Progenitor cell of endocrine pancreas (in vitro differentiated cells): ENCODE results near the gene ZNF618. TPM values are rescaled to one million over a fixed set of nuclear protein-coding genes. Genes with fewer than 3 reads are reported as not detected.

ENCODE experiments used
- DNase-seq: peaks from one replicate; pipeline ENCODE4 v3.0.0; 2021; ENCODE audit warnings: low spot score; ENCODE audit not compliant: unreplicated experiment
- H3K27ac Mint-ChIP-seq: 2 replicates; pipeline ENCODE4 v1.8.0; 2021; ENCODE audit warnings: mild to moderate bottlenecking, moderate library complexity, mixed read lengths
- H3K27me3 Mint-ChIP-seq: 2 replicates; pipeline ENCODE4 v1.8.0; 2021; ENCODE audit warnings: mixed read lengths
- H3K36me3 Mint-ChIP-seq: 2 replicates; pipeline ENCODE4 v1.8.0; 2022; ENCODE audit warnings: mixed read lengths; ENCODE audit not compliant: insufficient read depth
- H3K4me1 Mint-ChIP-seq: 2 replicates; pipeline ENCODE4 v1.8.0; 2021; ENCODE audit warnings: low read depth, mixed read lengths
- H3K4me3 Mint-ChIP-seq: 2 replicates; pipeline ENCODE4 v1.8.0; 2021; ENCODE audit warnings: low read depth, mild to moderate bottlenecking, moderate library complexity, mixed read lengths
- H3K9me3 Mint-ChIP-seq: 2 replicates; pipeline ENCODE4 v1.8.0; 2021; ENCODE audit warnings: low read depth, mixed read lengths
- total RNA-seq: library from RNA; stranded (reverse); gene quantifications from 2 replicates; pipeline ENCODE4 v1.2.1, GENCODE V29; 2021
- TF ChIP-seq, protein P1 (sequence below): fragments of 200-600 bp; sonication (generic); IDR thresholded peaks from one replicate; pipeline ENCODE4 v1.5.0; 2021; ENCODE audit warnings: antibody characterized with exemption, mild to moderate bottlenecking; ENCODE audit not compliant: unreplicated experiment

ZNF618 gene
- total RNA-seq, 1 donor from 2014 or later = 85.8 TPM

DNA sequence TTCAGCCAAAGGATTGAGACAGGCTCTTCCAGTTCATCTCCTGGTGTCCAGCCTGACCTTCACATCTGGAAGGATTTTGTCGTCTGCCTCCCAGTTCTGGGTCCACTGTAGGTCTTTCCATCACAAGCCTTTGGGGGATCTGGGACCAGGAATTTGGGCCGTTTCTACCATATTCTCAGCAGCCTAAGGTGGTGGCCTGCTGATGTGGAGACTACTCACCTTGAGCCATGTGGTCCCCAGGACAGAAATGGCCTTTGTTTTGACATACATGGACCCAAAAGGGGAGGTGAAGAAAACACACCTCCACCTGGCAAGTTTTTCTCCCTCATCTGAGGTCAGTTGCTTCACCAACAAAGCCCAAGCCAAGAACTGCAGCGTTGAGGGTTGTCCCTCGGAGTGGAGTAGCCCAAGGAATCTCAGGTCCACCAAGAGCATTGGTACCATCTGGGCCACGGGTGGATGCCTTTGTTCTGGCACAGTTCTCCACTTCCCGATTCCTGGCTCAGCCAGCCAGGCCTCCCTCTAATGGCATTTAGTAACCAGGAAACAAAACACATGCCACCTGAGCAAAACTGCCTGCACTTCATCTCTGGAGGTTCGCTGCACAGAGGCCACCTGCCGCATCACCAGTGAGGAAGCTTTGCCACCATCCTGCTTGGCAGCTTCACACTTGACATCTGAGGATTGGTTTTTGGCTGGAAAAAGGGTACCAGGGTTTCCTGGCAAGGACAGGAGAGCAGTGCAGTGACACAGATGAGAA lies 177.3 kb downstream of the ZNF618 start:
- no peak for DNase-seq
- no peak overlapping the region for H3K4me3 Mint-ChIP-seq
- peaks cover 47% of the 10 kb centered on the region for H3K36me3 Mint-ChIP-seq
- peaks cover 2% of the 10 kb centered on the region for H3K4me1 Mint-ChIP-seq
- TF ChIP-seq, protein P1, sequence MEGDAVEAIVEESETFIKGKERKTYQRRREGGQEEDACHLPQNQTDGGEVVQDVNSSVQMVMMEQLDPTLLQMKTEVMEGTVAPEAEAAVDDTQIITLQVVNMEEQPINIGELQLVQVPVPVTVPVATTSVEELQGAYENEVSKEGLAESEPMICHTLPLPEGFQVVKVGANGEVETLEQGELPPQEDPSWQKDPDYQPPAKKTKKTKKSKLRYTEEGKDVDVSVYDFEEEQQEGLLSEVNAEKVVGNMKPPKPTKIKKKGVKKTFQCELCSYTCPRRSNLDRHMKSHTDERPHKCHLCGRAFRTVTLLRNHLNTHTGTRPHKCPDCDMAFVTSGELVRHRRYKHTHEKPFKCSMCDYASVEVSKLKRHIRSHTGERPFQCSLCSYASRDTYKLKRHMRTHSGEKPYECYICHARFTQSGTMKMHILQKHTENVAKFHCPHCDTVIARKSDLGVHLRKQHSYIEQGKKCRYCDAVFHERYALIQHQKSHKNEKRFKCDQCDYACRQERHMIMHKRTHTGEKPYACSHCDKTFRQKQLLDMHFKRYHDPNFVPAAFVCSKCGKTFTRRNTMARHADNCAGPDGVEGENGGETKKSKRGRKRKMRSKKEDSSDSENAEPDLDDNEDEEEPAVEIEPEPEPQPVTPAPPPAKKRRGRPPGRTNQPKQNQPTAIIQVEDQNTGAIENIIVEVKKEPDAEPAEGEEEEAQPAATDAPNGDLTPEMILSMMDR = no peak
- no peaks in the 10 kb centered on the region for H3K9me3 Mint-ChIP-seq
- H3K27me3 Mint-ChIP-seq = no peaks in the 10 kb centered on the region
- no peak overlapping the region for H3K27ac Mint-ChIP-seq

- Mint-ChIP-seq H3K36me3 (peaks cover 42% of the 10 kb centered on the region), H3K27me3 (no peaks in the 10 kb centered on the region), H3K9me3 (no peaks in the 10 kb centered on the region), H3K4me3 (no peak overlapping the region), H3K4me1 (peaks cover 2% of the 10 kb centered on the region), H3K27ac (no peak overlapping the region)
- no peak for DNase-seq
- TF ChIP-seq, protein P1 = no peak
These were observed 178.1 kb downstream of the ZNF618 start for GRCh38 chr9:114054191-114054690.

DNA sequence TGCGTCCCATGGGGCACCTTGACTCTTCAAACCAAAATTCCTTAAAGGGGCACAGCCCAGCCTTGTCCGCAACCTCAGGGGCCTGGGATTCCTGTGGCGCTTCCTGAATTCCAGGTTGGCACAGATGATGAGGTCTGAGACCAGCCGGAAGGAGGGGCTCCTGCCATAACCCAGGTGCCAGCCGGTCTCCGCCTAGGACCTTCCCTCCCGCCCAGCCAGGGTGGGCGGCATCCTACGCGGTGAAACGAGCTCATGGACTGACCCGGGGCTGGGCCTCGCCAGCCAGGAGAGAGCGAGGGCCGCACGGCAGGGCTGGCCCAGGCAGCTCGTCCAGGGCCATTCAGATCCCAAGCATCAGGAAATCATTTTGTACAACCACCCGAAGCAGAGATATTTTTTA lies 179.0 kb downstream of the ZNF618 start:
- no peak for DNase-seq
- H3K9me3 Mint-ChIP-seq = no peaks in the 10 kb centered on the region
- H3K4me1 Mint-ChIP-seq = peaks cover 2% of the 10 kb centered on the region
- TF ChIP-seq, protein P1 = no peak
- peaks cover 40% of the 10 kb centered on the region for H3K36me3 Mint-ChIP-seq
- no peak overlapping the region for H3K4me3 Mint-ChIP-seq
- H3K27ac Mint-ChIP-seq = no peak overlapping the region
- no peaks in the 10 kb centered on the region for H3K27me3 Mint-ChIP-seq

- H3K27ac Mint-ChIP-seq = no peak overlapping the region
- TF ChIP-seq, protein P1 = no peak
- H3K36me3 Mint-ChIP-seq = peaks cover 38% of the 10 kb centered on the region
- no peak overlapping the region for H3K4me3 Mint-ChIP-seq
- peaks cover 2% of the 10 kb centered on the region for H3K4me1 Mint-ChIP-seq
- DNase-seq = no peak
- H3K9me3 Mint-ChIP-seq = no peaks in the 10 kb centered on the region
- H3K27me3 Mint-ChIP-seq = no peaks in the 10 kb centered on the region
These were observed 179.8 kb downstream of the ZNF618 start for GRCh38 chr9:114055894-114056293.

GRCh38 chr9:114056527-114056926 lies 180.4 kb downstream of the ZNF618 start:
- H3K4me3 Mint-ChIP-seq = no peak overlapping the region
- H3K36me3 Mint-ChIP-seq = peaks cover 38% of the 10 kb centered on the region
- peaks cover 2% of the 10 kb centered on the region for H3K4me1 Mint-ChIP-seq
- TF ChIP-seq, protein P1 = no peak
- H3K27ac Mint-ChIP-seq = peak overlapping the region; percentile 31
- no peak for DNase-seq
- no peaks in the 10 kb centered on the region for H3K27me3 Mint-ChIP-seq
- H3K9me3 Mint-ChIP-seq = no peaks in the 10 kb centered on the region
